ENCODE measurements around the gene LSP1. TPM values are rescaled to one million over a fixed set of nuclear protein-coding genes. Genes with fewer than 3 reads are reported as not detected.

Gene LSP1
- total RNA-seq, 1 experiment from 2014 or later, result not detected

GRCh38 chr11:1906181-1906580, 53.3 kb downstream of the LSP1 start:
- POLR2A ChIA-PET (ENCODE audit: low non-redundant PET), result no interaction called here
- Histone ChIP-seq H3K4me1 (ENCODE audit: insufficient read depth, low read length, poor library complexity, severe bottlenecking) (no peaks in the 10 kb centered on the region), H3K27ac (ENCODE audit: low read depth, low read length, poor library complexity, severe bottlenecking) (no peak overlapping the region), H3K4me3 (ENCODE audit: low read depth, low read length, poor library complexity, severe bottlenecking) (no peak overlapping the region), H3K9me3 (ENCODE audit: low read depth, low read length, poor library complexity, severe bottlenecking) (no peaks in the 10 kb centered on the region), H3K27me3 (replicated peaks; ENCODE audit: insufficient read depth, low read depth, low read length, poor library complexity) (no peaks in the 10 kb centered on the region), H3K36me3 (ENCODE audit: insufficient read depth, low read length, poor library complexity, severe bottlenecking) (no peaks in the 10 kb centered on the region)
- no TSS peak for BruUV-seq (replicated peaks)
- CTCF ChIA-PET, result no interaction called here
- TF ChIP-seq EZH2 (IDR thresholded peaks at IDR 0.05; ENCODE audit: borderline replicate concordance, low read depth, low read length, poor library complexity, severe bottlenecking), result no peak
- TF ChIP-seq CTCF (conservative IDR thresholded peaks at IDR 0.05; ENCODE audit: low read depth, low read length), result no peak
- DNase-seq (ENCODE audit: low spot score), result no peak
- intact Hi-C loops (cut with micrococcal nuclease; ENCODE audit: unreplicated experiment), result no loop called here

- Histone ChIP-seq H3K4me1 (ENCODE audit: insufficient read depth, low read length, poor library complexity, severe bottlenecking) (no peaks in the 10 kb centered on the region), H3K9me3 (ENCODE audit: low read depth, low read length, poor library complexity, severe bottlenecking) (no peaks in the 10 kb centered on the region), H3K36me3 (ENCODE audit: insufficient read depth, low read length, poor library complexity, severe bottlenecking) (no peaks in the 10 kb centered on the region), H3K4me3 (ENCODE audit: low read depth, low read length, poor library complexity, severe bottlenecking) (no peak overlapping the region), H3K27me3 (replicated peaks; ENCODE audit: insufficient read depth, low read depth, low read length, poor library complexity) (no peaks in the 10 kb centered on the region), H3K27ac (ENCODE audit: low read depth, low read length, poor library complexity, severe bottlenecking) (no peak overlapping the region)
- ChIA-PET CTCF (no interaction called here), POLR2A (ENCODE audit: low non-redundant PET) (no interaction called here)
- no peak for TF ChIP-seq EZH2 (IDR thresholded peaks at IDR 0.05; ENCODE audit: borderline replicate concordance, low read depth, low read length, poor library complexity, severe bottlenecking)
- no peak for TF ChIP-seq CTCF (conservative IDR thresholded peaks at IDR 0.05; ENCODE audit: low read depth, low read length)
- no peak for DNase-seq (ENCODE audit: low spot score)
- intact Hi-C loops (cut with micrococcal nuclease; ENCODE audit: unreplicated experiment), result no loop called here
- no TSS peak for BruUV-seq (replicated peaks)
Measured at GRCh38 chr11:1906611-1907423, 53.9 kb downstream of the LSP1 start.

- no peaks in the 10 kb centered on the region for H3K36me3 ChIP-seq (ENCODE audit: insufficient read depth, low read length, poor library complexity, severe bottlenecking)
- no peaks in the 10 kb centered on the region for H3K9me3 ChIP-seq (ENCODE audit: low read depth, low read length, poor library complexity, severe bottlenecking)
- TF ChIP-seq CTCF (conservative IDR thresholded peaks at IDR 0.05; ENCODE audit: low read depth, low read length) (no peak), EZH2 (IDR thresholded peaks at IDR 0.05; ENCODE audit: borderline replicate concordance, low read depth, low read length, poor library complexity, severe bottlenecking) (no peak)
- peak overlapping the region; percentile 23 for H3K27ac ChIP-seq (ENCODE audit: low read depth, low read length, poor library complexity, severe bottlenecking)
- H3K4me3 ChIP-seq (ENCODE audit: low read depth, low read length, poor library complexity, severe bottlenecking), result no peak overlapping the region
- no peaks in the 10 kb centered on the region for H3K4me1 ChIP-seq (ENCODE audit: insufficient read depth, low read length, poor library complexity, severe bottlenecking)
- no peak for DNase-seq (ENCODE audit: low spot score)
- ChIA-PET POLR2A (ENCODE audit: low non-redundant PET) (interaction anchor here (0.6 kb wide), 1 partner anchor 14 kb away, joined by 5 read pairs; no protein-coding TSS in a partner anchor), CTCF (no interaction called here)
- no TSS peak for BruUV-seq (replicated peaks)
- H3K27me3 ChIP-seq (replicated peaks; ENCODE audit: insufficient read depth, low read depth, low read length, poor library complexity), result no peaks in the 10 kb centered on the region
- intact Hi-C loops (cut with micrococcal nuclease; ENCODE audit: unreplicated experiment), result no loop called here
Measured at GRCh38 chr11:1908618-1909017, 55.7 kb downstream of the LSP1 start.

Data from A673 (cell line).